ENCODE measurements around the gene RIPOR3. TPM values are rescaled to one million over a fixed set of nuclear protein-coding genes. Genes with fewer than 3 reads are reported as not detected.
"Not testable (repeated sequence)": the region's sequence is repeated elsewhere in the genome, so short reads cannot be mapped to it uniquely, and the experiment has no call there.

Gene RIPOR3
- total RNA-seq, 1 donor from 2014 or later, result not detected

DNA sequence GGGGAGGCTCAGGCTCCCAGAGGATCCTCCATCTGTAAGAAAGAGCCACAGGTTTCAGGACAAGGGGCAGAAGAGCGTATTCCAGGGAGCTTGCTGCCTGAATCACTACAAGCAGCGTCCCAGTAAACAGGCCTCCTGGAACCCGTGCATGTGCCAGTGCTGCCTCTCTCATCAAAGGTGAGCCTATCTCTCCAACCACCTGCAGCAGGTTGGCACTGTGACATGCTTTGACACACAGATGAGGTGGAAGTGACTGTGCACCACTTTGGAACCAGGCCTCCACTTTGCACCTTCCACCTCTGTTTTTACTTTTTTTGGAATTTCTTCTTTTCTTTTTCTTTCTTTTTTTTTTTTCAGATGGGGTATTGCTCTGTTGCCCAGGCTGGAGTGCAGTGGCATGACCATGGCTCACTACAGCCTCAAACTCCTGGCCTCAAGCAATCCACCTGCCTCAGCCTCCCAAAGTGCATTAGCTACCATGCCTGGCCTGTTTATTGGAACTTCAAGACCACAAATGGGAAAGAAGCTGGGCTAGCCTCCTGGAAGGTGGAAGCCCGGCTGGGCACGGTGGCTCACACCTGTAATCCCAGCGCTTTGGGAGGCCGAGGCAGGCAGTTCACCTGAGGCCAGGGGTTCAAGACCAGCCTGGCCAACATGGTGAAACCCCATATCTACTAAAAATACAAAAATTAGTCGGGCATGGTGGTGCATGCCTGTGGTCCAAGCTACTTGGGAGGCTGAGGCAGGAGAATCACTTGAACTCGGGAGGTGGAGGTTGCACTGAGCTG, 12.5 kb upstream of the RIPOR3 start:
- DNase-seq (ENCODE audit: low read depth, low spot score), result not testable (repeated sequence)

DNA sequence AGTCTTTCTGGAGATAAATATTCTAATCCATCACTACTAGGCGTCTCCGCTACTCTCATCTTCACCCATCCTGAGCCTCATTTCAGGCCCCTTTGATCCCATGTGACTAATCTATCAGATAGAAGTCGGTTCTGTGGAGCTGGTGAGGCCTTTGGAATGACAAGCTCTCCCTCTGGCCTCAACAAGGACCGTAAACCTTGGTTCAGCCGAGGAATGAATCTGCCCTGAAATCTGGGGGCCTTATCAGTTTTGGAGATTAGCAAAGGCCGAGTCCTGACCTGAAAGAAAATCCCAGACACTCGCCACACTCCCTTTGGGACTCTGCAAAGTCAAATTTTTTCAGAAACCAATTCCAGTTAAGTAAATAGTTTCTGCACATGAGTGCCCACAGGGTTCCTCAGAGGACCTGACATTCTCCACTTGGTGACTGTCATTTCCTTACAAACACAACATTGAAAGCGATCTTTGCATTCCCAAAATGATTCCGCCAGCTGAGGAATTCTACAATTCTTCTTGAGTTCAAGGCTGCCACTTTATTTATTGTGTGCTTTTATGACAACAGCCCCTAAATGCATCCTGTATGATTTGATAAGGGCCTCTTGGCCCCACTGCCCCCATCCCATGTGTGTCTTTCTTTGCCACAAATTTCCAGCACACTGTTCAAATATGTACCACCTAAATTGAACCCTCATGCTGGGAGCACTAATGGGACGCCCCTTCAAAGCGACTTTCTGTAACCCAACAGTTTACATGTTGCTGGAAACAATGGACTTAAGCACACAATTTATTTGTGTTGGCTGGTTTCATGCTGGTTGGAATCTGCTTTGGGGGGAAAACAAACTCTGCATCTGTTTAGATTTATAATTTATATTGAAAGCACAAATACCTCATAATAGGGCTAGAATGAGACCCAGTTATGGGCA, 10.0 kb upstream of the RIPOR3 start:
- no peak for DNase-seq (ENCODE audit: low read depth, low spot score)

DNA sequence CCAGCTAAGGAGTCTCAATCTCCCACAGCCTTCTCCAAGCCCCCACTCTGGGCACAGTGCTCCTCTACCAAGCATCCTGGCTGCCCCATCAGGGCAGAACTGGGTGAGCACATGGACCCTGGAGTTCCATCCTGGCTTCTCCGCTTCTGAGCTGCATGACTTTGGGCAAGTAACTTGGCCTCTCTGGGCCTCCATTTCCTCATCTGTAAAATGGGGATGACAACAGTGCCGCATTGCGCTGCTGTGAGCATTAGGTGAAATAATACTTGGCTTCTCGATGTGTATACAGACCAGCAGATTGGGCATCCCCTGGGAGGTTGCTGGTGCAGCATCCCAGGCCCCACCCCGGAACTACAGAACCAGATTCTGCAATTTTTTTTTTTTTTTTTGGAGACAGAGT, 8.3 kb upstream of the RIPOR3 start:
- DNase-seq (ENCODE audit: low read depth, low spot score), result no peak

GRCh38 chr20:50698255-50698654, 6.9 kb upstream of the RIPOR3 start:
- not testable (repeated sequence) for DNase-seq (ENCODE audit: low read depth, low spot score)

DNA sequence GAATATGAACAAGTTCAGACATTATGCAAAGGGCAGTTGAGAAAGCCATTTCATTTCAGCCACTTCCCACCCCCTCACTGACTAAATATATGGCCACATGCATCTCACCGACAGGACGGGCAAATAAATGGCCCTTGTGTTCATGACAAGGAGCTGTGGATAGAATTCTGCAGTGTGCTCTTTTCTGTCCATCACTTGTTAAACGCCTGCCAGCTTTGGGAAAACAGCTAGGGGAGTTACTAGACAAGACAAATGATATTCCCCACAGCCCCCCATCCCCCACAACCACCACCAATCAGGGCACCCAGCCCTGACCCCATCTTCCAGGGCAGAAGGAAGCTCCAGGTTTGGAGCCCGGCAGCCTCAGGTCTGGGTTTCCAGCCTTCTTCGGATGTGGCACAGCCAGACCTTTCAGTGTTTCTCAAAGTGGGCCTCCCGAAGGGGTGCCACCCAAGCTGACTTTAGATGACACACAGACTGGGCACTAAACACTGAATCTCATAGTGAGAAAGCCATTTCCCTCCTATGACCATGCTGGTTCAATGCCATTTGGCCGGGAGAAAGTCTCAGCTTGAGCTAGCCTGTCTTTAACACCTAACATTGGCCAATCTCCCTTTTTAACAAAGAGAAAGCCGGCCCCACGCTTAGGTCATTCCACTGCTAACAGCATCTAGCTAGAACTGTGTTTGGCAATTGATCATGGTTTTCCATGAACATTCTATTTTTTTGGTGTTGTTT, 4.0 kb upstream of the RIPOR3 start:
- DNase-seq (ENCODE audit: low read depth, low spot score), result no peak

DNA sequence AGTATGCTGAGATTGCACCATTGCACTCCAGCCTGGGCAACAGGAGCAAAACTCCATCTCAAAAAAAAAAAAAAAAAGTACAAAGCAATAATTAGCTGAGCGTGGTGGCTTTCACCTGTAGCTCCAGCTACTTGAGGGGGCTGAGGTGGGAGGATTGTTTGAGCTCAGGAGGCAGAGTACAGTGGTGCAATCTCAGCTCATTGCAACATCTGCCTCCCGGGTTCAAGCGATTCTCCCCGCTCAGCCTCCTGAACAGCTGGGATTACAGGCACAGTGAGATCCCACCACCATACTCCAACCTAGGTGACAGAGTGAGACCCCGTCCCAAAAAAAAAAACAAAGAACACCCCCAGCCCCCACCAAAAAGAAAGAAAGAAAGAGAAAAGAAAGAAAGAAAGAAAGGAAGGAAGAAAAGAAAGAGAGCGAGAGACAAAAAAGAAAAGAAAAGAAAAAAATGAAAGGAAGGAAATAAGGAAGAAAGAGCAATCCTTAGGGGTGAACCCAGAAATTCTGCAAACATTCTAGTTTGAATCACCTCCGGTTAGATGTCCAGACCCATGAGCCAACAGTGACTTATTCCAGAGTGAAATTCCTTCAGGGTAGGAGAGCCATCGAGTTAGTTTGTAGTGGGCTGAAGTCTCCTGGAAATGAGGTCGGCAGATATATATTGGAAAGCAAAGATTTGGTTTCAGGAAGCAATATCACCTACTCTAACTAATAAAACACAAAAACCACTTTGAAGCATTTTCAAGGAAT, 3.2 kb upstream of the RIPOR3 start:
- DNase-seq (ENCODE audit: low read depth, low spot score), result no peak

- no peak for DNase-seq (ENCODE audit: low read depth, low spot score)
Measured at GRCh38 chr20:50693001-50693400, 1.7 kb upstream of the RIPOR3 start.

GRCh38 chr20:50692552-50692933, 1.2 kb upstream of the RIPOR3 start:
- DNase-seq (ENCODE audit: low read depth, low spot score), result no peak

- no peak for DNase-seq (ENCODE audit: low read depth, low spot score)
Measured at GRCh38 chr20:50691573-50692551, 520 bp upstream of the RIPOR3 start.

- no peak for DNase-seq (ENCODE audit: low read depth, low spot score)
Measured at GRCh38 chr20:50689864-50690649, 1.3 kb downstream of the RIPOR3 start.

DNA sequence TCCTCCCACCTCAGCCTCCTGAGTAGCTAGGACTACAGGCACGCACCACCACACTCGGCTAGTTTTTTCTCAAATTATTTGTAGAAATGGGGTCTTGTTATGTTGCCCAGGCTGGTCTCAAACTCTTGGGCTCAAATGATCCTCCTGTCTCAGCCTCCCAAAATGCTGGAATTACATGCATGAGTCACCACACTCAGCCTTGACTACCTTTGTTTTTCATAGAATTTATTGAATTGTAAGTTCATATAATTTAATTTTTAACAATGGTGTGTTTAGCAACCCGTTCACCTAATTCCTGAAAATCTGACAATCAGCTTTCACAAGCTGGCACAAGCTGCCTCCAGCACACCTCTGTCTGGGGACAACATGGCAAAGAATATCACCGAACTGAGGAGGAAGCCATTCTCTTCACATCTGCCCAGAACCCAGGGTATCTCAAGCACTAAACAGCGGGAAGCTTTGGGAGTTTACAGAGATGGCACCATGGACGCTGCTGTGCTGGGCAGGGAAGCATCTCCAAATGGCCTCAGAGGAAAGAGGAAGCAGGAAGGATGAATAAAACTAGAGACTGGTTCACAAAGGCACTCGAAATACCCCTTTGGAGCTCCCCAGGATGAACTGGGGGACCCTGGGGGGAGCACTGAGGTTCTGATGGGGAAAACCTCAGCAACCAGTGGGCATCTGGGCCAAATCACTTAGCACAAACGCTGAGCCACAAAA, 2.9 kb downstream of the RIPOR3 start:
- no peak for DNase-seq (ENCODE audit: low read depth, low spot score)

- no peak for DNase-seq (ENCODE audit: low read depth, low spot score)
Measured at GRCh38 chr20:50686821-50687220, 4.5 kb downstream of the RIPOR3 start.

- no peak for DNase-seq (ENCODE audit: low read depth, low spot score)
Measured at GRCh38 chr20:50683570-50683969, 7.8 kb downstream of the RIPOR3 start.

- DNase-seq (ENCODE audit: low read depth, low spot score), result no peak
Measured at GRCh38 chr20:50682947-50683530, 8.3 kb downstream of the RIPOR3 start.

DNA sequence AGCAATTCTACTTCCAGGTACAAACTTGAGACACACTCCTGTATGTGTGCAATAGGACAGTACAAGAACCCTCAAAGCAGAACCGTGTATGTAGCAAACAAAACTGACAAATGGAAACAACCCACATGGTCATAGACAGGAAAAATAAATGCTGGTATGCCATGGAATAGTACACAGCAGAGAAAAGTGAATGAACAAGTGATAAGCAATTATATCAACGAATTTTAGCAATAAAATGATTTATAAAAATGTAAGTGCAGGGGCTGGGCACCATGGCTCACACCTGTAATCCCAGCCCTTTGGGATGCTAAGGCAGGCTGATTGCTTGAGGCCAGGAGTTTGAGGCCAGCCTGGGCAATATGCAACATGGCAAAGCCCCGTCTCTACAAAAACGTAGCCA, 9.3 kb downstream of the RIPOR3 start:
- DNase-seq (ENCODE audit: low read depth, low spot score), result no peak

GRCh38 chr20:50681359-50682064, 9.8 kb downstream of the RIPOR3 start:
- DNase-seq (ENCODE audit: low read depth, low spot score), result no peak
